Activated naive CD4-positive, alpha-beta T cell treated with Interleukin-2 at 50 U/mL for 16 hours (primary cell): ENCODE results near the gene KRT76.
"Not testable (repeated sequence)": the region's sequence is repeated elsewhere in the genome, so short reads cannot be mapped to it uniquely, and the experiment has no call there.

Source experiments
- DNase-seq: peaks from one replicate; pipeline ENCODE4 v3.0.0-alpha.2; 2020

KRT76 gene

GRCh38 chr12:52756281-52756960 lies 20.7 kb downstream of the KRT76 start:
- DNase-seq, result no peak

GRCh38 chr12:52755533-52755932 lies 21.6 kb downstream of the KRT76 start:
- DNase-seq, result no peak

- no peak for DNase-seq
Measured at GRCh38 chr12:52754135-52754534, 23.0 kb downstream of the KRT76 start.

GRCh38 chr12:52753283-52753682 lies 23.9 kb downstream of the KRT76 start:
- DNase-seq, result no peak

GRCh38 chr12:52752516-52752915 lies 24.6 kb downstream of the KRT76 start:
- no peak for DNase-seq

GRCh38 chr12:52751795-52752194 lies 25.4 kb downstream of the KRT76 start:
- no peak for DNase-seq

GRCh38 chr12:52750532-52750931 lies 26.6 kb downstream of the KRT76 start:
- not testable (repeated sequence) for DNase-seq

GRCh38 chr12:52749827-52750226 lies 27.3 kb downstream of the KRT76 start:
- no peak for DNase-seq

- DNase-seq, result no peak
Measured at GRCh38 chr12:52748578-52748977, 28.6 kb downstream of the KRT76 start.

- no peak for DNase-seq
Measured at GRCh38 chr12:52745554-52745953, 31.6 kb downstream of the KRT76 start.

GRCh38 chr12:52744493-52745156 lies 32.5 kb downstream of the KRT76 start:
- no peak for DNase-seq

GRCh38 chr12:52742822-52743457 lies 34.2 kb downstream of the KRT76 start:
- no peak for DNase-seq

GRCh38 chr12:52742196-52742580 lies 35.0 kb downstream of the KRT76 start:
- no peak for DNase-seq

- peak; percentile 46 for DNase-seq
Measured at GRCh38 chr12:52741375-52742195, 35.6 kb downstream of the KRT76 start.

- DNase-seq, result no peak
Measured at GRCh38 chr12:52740584-52740983, 36.6 kb downstream of the KRT76 start.

- no peak for DNase-seq
Measured at GRCh38 chr12:52739963-52740362, 37.2 kb downstream of the KRT76 start.

GRCh38 chr12:52735816-52736632 lies 41.1 kb downstream of the KRT76 start:
- DNase-seq, result no peak

- no peak for DNase-seq
Measured at GRCh38 chr12:52735106-52735505, 42.0 kb downstream of the KRT76 start.

- no peak for DNase-seq
Measured at GRCh38 chr12:52730793-52731192, 46.4 kb downstream of the KRT76 start.

GRCh38 chr12:52730383-52730782 lies 46.8 kb downstream of the KRT76 start:
- DNase-seq, result no peak

GRCh38 chr12:52729147-52729546 lies 48.0 kb downstream of the KRT76 start:
- no peak for DNase-seq

- no peak for DNase-seq
Measured at GRCh38 chr12:52728374-52728773, 48.8 kb downstream of the KRT76 start.
